ENCODE data around the gene FRMD8.

DNA sequence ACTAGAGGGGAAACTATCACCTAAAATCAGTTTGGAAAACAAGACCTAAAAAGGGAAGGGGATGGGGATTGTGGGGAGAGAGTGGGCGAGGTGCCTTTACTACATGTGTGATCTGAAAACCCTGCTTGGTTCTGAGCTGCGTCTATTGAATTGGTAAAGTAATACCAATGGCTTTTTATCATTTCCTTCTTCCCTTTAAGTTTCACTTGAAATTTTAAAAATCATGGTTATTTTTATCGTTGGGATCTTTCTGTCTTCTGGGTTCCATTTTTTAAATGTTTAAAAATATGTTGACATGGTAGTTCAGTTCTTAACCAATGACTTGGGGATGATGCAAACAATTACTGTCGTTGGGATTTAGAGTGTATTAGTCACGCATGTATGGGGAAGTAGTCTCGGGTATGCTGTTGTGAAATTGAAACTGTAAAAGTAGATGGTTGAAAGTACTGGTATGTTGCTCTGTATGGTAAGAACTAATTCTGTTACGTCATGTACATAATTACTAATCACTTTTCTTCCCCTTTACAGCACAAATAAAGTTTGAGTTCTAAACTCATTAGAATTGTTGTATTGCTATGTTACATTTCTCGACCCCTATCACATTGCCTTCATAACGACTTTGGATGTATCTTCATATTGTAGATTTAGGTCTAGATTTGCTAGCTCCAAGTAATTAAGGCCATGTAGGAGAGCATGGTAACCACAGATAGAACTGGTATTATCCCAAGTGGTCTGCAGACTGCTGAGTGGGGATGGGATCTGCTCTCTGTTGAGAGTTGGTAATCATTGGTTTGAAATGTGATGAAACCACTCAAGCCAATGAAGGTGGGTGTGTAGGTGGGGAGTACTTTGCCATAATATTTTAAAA lies 39.8 kb downstream of the FRMD8 start:
- TF ChIP-seq POLR2AphosphoS5 (IDR thresholded peaks at IDR 0.05), result peak in 2 of 3 donors; percentile 57 to 64
- TF ChIP-seq, protein P1, sequence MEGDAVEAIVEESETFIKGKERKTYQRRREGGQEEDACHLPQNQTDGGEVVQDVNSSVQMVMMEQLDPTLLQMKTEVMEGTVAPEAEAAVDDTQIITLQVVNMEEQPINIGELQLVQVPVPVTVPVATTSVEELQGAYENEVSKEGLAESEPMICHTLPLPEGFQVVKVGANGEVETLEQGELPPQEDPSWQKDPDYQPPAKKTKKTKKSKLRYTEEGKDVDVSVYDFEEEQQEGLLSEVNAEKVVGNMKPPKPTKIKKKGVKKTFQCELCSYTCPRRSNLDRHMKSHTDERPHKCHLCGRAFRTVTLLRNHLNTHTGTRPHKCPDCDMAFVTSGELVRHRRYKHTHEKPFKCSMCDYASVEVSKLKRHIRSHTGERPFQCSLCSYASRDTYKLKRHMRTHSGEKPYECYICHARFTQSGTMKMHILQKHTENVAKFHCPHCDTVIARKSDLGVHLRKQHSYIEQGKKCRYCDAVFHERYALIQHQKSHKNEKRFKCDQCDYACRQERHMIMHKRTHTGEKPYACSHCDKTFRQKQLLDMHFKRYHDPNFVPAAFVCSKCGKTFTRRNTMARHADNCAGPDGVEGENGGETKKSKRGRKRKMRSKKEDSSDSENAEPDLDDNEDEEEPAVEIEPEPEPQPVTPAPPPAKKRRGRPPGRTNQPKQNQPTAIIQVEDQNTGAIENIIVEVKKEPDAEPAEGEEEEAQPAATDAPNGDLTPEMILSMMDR (IDR thresholded peaks at IDR 0.05 in 8 of 11, conservative IDR thresholded peaks at IDR 0.05 in 3 of 11), result no peak

Data from spleen (tissue), 7 donors.